Suprapubic skin (tissue), 3 donors: ENCODE results near the gene LMX1B.

Source experiments
- POLR2AphosphoS5 ChIP-seq, 3 donors: sonication (generic); formaldehyde crosslinking; IDR thresholded peaks; one replicate each; pipeline ENCODE4 v1.6.1; 2017; ENCODE audit warnings: antibody characterized with exemption in 3 of 3
- TF ChIP-seq, protein P1 (sequence below), 2 donors: fragments of 200-600 bp in 1 of 2; fragments of 450-650 bp in 1 of 2; sonication (generic) in 1 of 2; IDR thresholded peaks; one replicate each; pipeline ENCODE4 v1.5.1; 2016 to 2019; ENCODE audit warnings: antibody characterized with exemption in 2 of 2, mild to moderate bottlenecking in 1 of 2, moderate library complexity in 1 of 2

DNA sequence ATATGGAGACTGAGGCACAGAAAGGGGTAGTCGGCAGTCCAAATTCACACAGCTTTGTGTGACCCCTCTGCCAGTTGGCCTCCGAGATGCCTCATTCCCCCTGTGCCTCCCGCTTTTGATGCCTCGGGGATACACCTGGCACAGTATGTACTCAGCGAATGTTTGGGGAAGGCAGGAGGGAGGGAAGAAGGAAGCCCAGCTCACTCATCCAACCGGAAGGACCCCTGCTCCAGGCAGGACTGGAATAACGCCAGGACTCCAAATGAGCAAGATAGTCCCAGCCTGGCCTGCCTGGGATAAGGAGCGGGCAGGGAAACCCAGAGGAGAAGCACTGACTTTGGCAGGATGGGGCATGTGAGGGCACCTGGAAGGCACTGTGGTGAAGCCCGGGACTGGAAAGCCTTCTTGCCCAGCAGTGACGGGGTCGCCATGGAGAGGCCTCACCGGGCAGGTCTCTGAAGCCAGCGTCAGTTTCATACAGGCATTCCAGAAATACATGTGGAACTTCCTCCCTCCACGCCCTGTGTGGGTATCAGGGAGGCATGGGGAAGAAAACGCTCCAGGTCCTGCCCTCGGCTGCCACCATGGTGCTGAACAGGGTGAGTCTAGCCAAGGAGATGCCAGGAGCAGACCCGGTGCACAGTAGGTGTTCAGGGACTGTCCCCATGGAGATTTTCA is 20.3 kb downstream of the LMX1B start:
- TF ChIP-seq, protein P1, sequence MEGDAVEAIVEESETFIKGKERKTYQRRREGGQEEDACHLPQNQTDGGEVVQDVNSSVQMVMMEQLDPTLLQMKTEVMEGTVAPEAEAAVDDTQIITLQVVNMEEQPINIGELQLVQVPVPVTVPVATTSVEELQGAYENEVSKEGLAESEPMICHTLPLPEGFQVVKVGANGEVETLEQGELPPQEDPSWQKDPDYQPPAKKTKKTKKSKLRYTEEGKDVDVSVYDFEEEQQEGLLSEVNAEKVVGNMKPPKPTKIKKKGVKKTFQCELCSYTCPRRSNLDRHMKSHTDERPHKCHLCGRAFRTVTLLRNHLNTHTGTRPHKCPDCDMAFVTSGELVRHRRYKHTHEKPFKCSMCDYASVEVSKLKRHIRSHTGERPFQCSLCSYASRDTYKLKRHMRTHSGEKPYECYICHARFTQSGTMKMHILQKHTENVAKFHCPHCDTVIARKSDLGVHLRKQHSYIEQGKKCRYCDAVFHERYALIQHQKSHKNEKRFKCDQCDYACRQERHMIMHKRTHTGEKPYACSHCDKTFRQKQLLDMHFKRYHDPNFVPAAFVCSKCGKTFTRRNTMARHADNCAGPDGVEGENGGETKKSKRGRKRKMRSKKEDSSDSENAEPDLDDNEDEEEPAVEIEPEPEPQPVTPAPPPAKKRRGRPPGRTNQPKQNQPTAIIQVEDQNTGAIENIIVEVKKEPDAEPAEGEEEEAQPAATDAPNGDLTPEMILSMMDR (IDR thresholded peaks at IDR 0.05): no peak
- TF ChIP-seq POLR2AphosphoS5 (IDR thresholded peaks at IDR 0.05): no peak
